Measurements from ENCODE around the gene PROK1.
"Not testable (repeated sequence)": the region's sequence is repeated elsewhere in the genome, so short reads cannot be mapped to it uniquely, and the experiment has no call there.

The PROK1 gene

DNA sequence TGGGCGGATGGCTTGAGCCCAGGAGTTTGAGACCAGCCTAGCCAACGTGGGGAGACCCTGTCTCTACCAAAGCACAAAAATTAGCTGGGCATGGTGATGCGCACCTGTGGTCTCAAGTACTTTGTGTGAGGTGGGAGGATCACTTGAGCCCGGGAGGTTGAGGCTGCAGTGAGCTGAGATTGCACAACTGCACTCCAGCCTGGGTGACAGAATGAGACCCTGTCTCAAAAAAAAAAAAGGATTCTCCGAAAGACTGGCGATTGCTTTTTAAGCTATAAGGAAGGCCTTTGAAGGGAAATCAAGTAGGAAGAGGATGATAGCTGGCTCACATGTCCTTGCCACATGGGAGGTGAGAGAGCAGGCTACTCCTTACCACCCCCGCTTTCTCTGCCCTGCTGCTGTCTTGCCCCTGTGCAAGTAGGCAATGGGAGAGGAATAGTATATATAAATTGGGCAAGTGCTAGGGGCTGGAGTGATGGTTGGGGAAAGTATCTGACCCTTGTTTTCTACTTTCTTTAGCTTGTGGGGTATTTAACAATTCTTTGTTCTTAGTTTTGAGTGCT lies 39.7 kb upstream of the PROK1 start:
- TF ChIP-seq, protein P1, sequence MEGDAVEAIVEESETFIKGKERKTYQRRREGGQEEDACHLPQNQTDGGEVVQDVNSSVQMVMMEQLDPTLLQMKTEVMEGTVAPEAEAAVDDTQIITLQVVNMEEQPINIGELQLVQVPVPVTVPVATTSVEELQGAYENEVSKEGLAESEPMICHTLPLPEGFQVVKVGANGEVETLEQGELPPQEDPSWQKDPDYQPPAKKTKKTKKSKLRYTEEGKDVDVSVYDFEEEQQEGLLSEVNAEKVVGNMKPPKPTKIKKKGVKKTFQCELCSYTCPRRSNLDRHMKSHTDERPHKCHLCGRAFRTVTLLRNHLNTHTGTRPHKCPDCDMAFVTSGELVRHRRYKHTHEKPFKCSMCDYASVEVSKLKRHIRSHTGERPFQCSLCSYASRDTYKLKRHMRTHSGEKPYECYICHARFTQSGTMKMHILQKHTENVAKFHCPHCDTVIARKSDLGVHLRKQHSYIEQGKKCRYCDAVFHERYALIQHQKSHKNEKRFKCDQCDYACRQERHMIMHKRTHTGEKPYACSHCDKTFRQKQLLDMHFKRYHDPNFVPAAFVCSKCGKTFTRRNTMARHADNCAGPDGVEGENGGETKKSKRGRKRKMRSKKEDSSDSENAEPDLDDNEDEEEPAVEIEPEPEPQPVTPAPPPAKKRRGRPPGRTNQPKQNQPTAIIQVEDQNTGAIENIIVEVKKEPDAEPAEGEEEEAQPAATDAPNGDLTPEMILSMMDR (conservative IDR thresholded peaks at IDR 0.05; ENCODE audit: control insufficient read depth, insufficient read depth, low read depth, low read length) = no peak
- no peak overlapping the region for H3K4me3 ChIP-seq (ENCODE audit: control insufficient read depth, low read depth, low read length)
- DNase-seq (ENCODE audit: low read depth) = no peak

DNA sequence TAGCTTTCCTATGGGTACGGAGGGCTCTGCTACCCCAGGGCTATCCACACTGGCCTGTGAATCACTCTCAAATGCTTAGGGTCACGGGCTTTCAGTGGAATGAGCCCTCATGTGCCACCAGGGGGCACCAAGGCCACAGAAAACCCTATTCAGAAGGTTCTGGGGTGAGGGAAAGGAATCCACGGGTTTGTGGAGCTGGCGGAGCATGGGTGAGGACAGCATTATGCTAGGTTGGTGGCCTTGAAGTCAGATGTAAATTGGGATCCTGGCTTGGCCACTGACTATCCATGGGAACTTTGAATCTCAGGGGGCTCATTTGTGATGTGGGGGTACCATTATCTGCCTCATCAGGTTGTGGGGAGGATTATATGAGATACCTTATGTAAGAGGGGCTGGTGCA lies 38.4 kb upstream of the PROK1 start:
- peak; percentile 71 for DNase-seq (ENCODE audit: low read depth)
- TF ChIP-seq, protein P1 (conservative IDR thresholded peaks at IDR 0.05; ENCODE audit: control insufficient read depth, insufficient read depth, low read depth, low read length) = peak; percentile 87

DNA sequence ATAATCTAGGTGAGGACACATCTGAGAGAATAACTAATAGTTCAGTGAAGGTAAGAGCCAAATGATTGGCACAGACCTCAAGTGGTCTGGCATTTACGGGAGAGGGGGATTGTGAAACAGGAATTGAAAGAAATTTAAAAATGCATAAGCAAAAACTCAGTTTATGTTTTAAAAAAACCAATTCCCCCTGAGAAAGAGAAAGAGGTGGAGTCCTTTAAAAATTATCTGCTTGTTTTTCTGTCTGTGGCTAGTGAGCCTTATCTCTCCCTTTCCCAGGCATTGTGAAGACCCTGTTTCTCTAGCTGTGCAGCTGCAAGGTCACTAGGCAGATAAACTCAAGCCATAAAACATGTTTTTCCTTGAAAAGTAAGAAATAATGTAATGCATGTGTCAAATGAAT lies 37.9 kb upstream of the PROK1 start:
- not testable (repeated sequence) for H3K4me3 ChIP-seq (ENCODE audit: control insufficient read depth, low read depth, low read length); DNase-seq (ENCODE audit: low read depth)

More for the DNA sequence above, 38.4 kb upstream of the PROK1 start:
- no peak overlapping the region for H3K4me3 ChIP-seq (ENCODE audit: control insufficient read depth, low read depth, low read length)

DNA sequence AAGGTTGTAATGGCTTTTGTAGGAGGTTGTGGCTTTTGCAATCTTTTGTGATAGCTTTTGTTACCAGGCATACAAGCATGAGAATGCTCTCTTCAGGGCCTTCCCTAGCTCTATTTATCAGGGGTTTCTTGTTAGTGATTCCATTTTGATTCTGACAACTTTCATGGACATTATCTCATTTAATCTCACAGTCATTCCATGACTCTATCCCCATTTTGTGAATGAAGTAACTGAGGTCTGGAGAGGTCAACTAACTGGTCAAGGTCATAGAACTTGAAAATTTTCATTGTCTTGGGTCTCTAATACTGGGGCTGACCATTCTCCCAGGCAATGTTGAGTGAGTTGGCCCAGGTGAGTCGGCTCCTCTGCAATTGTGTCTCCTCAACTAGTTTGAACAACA lies 32.2 kb upstream of the PROK1 start:
- no peak overlapping the region for H3K4me3 ChIP-seq (ENCODE audit: control insufficient read depth, low read depth, low read length)
- DNase-seq (ENCODE audit: low read depth) = no peak
- TF ChIP-seq, protein P1 (conservative IDR thresholded peaks at IDR 0.05; ENCODE audit: control insufficient read depth, insufficient read depth, low read depth, low read length) = no peak

DNA sequence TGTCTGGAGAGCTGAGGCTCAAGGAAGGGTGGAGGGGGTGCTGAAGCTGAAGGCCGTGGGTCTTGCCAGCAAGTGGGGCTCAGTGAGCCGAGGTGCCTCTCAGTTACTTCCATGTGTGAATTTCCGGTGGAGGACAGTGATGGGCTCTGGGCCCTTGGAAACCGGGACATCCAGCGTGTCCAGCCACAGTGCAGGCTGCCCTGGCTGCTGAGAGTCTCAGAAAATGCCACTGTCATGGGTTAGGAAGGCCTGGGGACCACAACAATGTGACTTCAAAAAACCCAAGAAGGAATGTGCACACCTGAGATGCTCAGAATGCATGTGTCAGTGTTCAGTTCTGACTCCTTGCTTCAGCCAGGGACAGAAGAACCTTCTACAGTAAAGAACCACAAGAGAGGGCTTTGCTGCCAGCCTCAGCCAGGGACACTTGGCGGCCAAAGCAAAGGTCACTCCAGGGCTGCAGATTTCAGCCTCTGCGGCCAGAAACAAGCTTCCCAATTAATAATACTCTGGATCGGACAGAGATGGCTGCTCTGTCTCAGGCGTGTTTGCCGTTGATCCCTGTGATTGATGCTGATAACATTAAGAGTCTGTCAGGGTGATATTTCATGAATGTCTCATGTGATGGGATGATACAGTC lies 30.8 kb upstream of the PROK1 start:
- DNase-seq (ENCODE audit: low read depth) = no peak
- H3K4me3 ChIP-seq (ENCODE audit: control insufficient read depth, low read depth, low read length) = no peak overlapping the region
- TF ChIP-seq, protein P1 (conservative IDR thresholded peaks at IDR 0.05; ENCODE audit: control insufficient read depth, insufficient read depth, low read depth, low read length) = no peak

DNA sequence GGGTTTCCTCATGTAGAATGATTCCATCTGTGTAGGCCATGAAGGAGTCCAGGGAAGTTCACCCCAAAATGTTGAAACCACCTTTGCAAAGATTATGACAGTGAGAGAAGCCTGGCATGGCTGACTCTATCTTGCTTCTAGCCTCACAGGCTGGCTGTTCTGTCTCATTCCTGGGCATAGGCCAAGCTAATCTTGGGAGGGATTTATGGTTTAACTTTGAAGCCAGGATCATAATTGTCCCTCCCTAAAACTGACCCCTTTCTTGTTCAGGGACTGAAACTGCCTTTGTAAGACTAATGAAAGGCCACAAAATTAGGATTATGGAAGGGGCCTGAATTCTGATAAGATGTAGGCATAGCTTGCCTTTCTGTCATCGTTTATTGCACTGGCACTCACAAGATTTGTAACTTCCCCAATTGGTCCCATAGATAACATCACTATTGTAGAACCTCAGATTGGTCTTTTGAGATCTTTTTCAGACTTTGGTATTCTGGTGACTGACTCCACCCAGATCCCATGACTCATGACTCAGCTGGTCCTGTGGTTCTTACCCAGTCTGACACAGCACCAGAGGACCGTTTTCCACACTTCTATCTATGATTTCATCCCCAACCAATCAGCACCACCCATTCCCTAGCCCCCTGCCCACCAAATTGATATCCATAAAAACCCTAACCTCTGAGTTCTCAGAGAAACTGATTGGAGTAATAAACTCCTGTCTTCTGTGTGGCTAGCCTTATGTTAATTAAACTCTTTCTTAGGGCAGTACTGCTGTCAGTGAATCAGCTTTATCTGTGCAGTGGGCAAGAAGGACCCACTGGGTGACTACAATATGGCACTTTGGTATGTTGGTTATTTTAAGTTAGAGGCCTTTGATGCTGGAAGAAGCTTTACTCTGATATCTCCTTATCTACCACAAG lies 29.8 kb upstream of the PROK1 start:
- TF ChIP-seq, protein P1 (conservative IDR thresholded peaks at IDR 0.05; ENCODE audit: control insufficient read depth, insufficient read depth, low read depth, low read length) = no peak
- H3K4me3 ChIP-seq (ENCODE audit: control insufficient read depth, low read depth, low read length) = no peak overlapping the region
- peak; percentile 87 for DNase-seq (ENCODE audit: low read depth)

Measured in fibroblast of mammary gland (primary cell).